HepG2 (cell line): ENCODE results near the gene ZNF235. TPM values are rescaled to one million over a fixed set of nuclear protein-coding genes. Genes with fewer than 3 reads are reported as not detected.

Experiments
- FIP1L1 ChIP-seq: fragments of 200-400 bp; formaldehyde crosslinking; IDR thresholded peaks from 2 replicates; pipeline ENCODE4 v1.6.1; 2018; ENCODE audit warnings: low read depth, mild to moderate bottlenecking, low read length, moderate library complexity, borderline replicate concordance; ENCODE audit not compliant: insufficient read depth
- ISL2 ChIP-seq: sonication (generic); formaldehyde crosslinking; IDR thresholded peaks from 2 replicates; pipeline ENCODE4 v1.5.0; 2020; ENCODE audit warnings: missing genetic modification reagents
- KDM2A ChIP-seq: sonication (generic); formaldehyde crosslinking; IDR thresholded peaks from 2 replicates; pipeline ENCODE4 v1.4.0; 2020; ENCODE audit warnings: low read depth, missing genetic modification reagents, borderline replicate concordance
- KMT2B ChIP-seq: IDR thresholded peaks from 2 replicates; pipeline ENCODE4 v1.6.1; 2016; ENCODE audit warnings: missing genetic modification reagents, missing compliant biosample characterization
- MAFF ChIP-seq: IDR thresholded peaks from 2 replicates; pipeline ENCODE4 v1.6.1; 2011; ENCODE audit warnings: low read depth, low read length, improper control_type of control experiment
- NCOA1 ChIP-seq: sonication (generic); formaldehyde crosslinking; IDR thresholded peaks from 2 replicates; pipeline ENCODE4 v1.9.0; 2021; ENCODE audit warnings: missing genetic modification reagents
- PLRG1 ChIP-seq: fragments of 450-650 bp; conservative IDR thresholded peaks from 2 replicates; pipeline ENCODE4 v1.6.1; 2016
- POLR2AphosphoS2 ChIP-seq: IDR thresholded peaks from 2 replicates; pipeline ENCODE4 v1.6.1; 2011; ENCODE audit warnings: low read depth, low read length, improper control_type of control experiment
- RFXANK ChIP-seq: IDR thresholded peaks from 2 replicates; pipeline ENCODE4 v1.6.1; 2016
- SOX13 ChIP-seq, 3 experiments: fragments of 450-650 bp in 1 of 3; sonication (generic) in 1 of 3; formaldehyde crosslinking in 1 of 3; IDR thresholded peaks in 2 of 3; conservative IDR thresholded peaks in 1 of 3; 2 replicates each; pipeline versions ENCODE4 v1.5.0 to v1.6.1; 2016 to 2020; ENCODE audit warnings: antibody characterized with exemption in 1 of 3, mild to moderate bottlenecking in 1 of 3, missing compliant biosample characterization in 1 of 3, missing genetic modification reagents in 1 of 3, moderate library complexity in 1 of 3
- SPEN ChIP-seq: sonication (generic); formaldehyde crosslinking; IDR thresholded peaks from 2 replicates; pipeline ENCODE4 v1.5.1; 2020; ENCODE audit warnings: low read depth, mild to moderate bottlenecking, missing genetic modification reagents
- SRY ChIP-seq: sonication (generic); formaldehyde crosslinking; IDR thresholded peaks from 2 replicates; pipeline ENCODE4 v1.8.0; 2022; ENCODE audit warnings: mild to moderate bottlenecking, missing genetic modification reagents
- ZFP37 ChIP-seq: sonication (generic); formaldehyde crosslinking; IDR thresholded peaks from 2 replicates; pipeline ENCODE4 v1.4.0; 2020; ENCODE audit warnings: missing genetic modification reagents, borderline replicate concordance
- ZFYVE20 ChIP-seq: sonication (generic); formaldehyde crosslinking; IDR thresholded peaks from 2 replicates; pipeline ENCODE4 v1.8.0; 2023; ENCODE audit warnings: low read depth, mild to moderate bottlenecking, moderate library complexity, missing genetic modification reagents, borderline replicate concordance
- ZNF17 ChIP-seq: sonication (generic); formaldehyde crosslinking; IDR thresholded peaks from 2 replicates; pipeline ENCODE4 v1.5.0; 2020; ENCODE audit warnings: mild to moderate bottlenecking, missing genetic modification reagents
- ZNF263 ChIP-seq: sonication (generic); formaldehyde crosslinking; IDR thresholded peaks from 2 replicates; pipeline ENCODE4 v1.4.0; 2020; ENCODE audit warnings: missing genetic modification reagents
- ZNF652 ChIP-seq: IDR thresholded peaks from 2 replicates; pipeline ENCODE4 v1.6.1; 2016; ENCODE audit warnings: low read depth, borderline replicate concordance
- ZNF766 ChIP-seq: sonication (generic); formaldehyde crosslinking; IDR thresholded peaks from 2 replicates; pipeline ENCODE4 v1.5.0; 2020; ENCODE audit warnings: missing genetic modification reagents, borderline replicate concordance
- ZSCAN9 ChIP-seq: IDR thresholded peaks from 2 replicates; pipeline ENCODE4 v1.6.1; 2016; ENCODE audit warnings: borderline replicate concordance
- polyA plus RNA-seq, 8 experiments: library from polyadenylated mRNA; depleted of rRNA in 3 of 8; stranded (reverse) in 7 of 8; unstranded in 1 of 8; fragments of >200 nt; fragmentation: Illumina TruSeq in 4 of 8; extraction: Trizol in 4 of 8; gene quantifications; 2 replicates each; pipeline versions ENCODE4 v1.2.1 to v1.2.3, GENCODE V29; 2011 to 2016; ENCODE audit warnings: low read depth in 4 of 8, missing spikeins in 1 of 8, mixed read lengths in 1 of 8; ENCODE audit not compliant: insufficient read depth in 1 of 8
- total RNA-seq, 5 experiments: library from RNA; depleted of rRNA; stranded (reverse); fragments of >200 nt; fragmentation: Illumina TruSeq; extraction: Trizol; gene quantifications; 2 replicates each; pipeline ENCODE4 v1.2.3, GENCODE V29; 2016; ENCODE audit warnings: low read depth in 1 of 5
- TF ChIP-seq, protein P1 (sequence below): sonication (generic); formaldehyde crosslinking; IDR thresholded peaks from 2 replicates; pipeline ENCODE4 v1.4.0; 2020; ENCODE audit warnings: missing genetic modification reagents
- TF ChIP-seq, protein P2 (sequence below): sonication (generic); formaldehyde crosslinking; IDR thresholded peaks from 2 replicates; pipeline ENCODE4 v1.4.0; 2020; ENCODE audit warnings: missing genetic modification reagents, borderline replicate concordance
- TF ChIP-seq, protein P3 (sequence below): sonication (generic); formaldehyde crosslinking; IDR thresholded peaks from 2 replicates; pipeline ENCODE4 v1.8.1; 2023; ENCODE audit warnings: mild to moderate bottlenecking, missing genetic modification reagents
- TF ChIP-seq, protein P4 (sequence below): sonication (generic); formaldehyde crosslinking; IDR thresholded peaks from 2 replicates; pipeline ENCODE4 v1.9.0; 2022; ENCODE audit warnings: low read depth, missing genetic modification reagents
- TF ChIP-seq, protein P5 (sequence below): sonication (generic); formaldehyde crosslinking; IDR thresholded peaks from 2 replicates; pipeline ENCODE4 v1.9.0; 2021; ENCODE audit warnings: missing genetic modification reagents, borderline replicate concordance

Gene ZNF235
- total and polyA plus RNA-seq, 2 of the 13 experiments (the other 11 are each of a cell fraction or from before 2014, with no cell fraction given) = 4.8 to 5.5 TPM

DNA sequence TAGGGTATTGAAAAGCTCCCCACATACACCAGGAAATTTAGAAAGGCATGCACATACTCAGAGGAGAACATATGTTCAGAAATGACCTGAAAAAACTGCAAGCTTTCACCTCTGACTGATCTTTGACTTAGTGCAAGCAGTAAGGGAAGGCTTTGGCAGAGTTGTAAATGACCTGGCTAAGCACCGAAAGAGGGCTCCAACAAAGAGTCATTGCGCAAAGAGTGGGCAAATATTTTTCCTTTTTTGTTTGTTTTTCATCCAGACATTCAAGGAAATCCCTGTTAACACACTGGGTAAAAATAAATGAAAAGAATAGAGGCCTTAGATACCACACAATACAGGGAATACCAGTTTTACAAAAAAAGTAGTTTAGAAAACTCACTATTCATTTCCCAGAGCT, 50.3 kb downstream of the ZNF235 start (continued):
- TF ChIP-seq, protein P1, sequence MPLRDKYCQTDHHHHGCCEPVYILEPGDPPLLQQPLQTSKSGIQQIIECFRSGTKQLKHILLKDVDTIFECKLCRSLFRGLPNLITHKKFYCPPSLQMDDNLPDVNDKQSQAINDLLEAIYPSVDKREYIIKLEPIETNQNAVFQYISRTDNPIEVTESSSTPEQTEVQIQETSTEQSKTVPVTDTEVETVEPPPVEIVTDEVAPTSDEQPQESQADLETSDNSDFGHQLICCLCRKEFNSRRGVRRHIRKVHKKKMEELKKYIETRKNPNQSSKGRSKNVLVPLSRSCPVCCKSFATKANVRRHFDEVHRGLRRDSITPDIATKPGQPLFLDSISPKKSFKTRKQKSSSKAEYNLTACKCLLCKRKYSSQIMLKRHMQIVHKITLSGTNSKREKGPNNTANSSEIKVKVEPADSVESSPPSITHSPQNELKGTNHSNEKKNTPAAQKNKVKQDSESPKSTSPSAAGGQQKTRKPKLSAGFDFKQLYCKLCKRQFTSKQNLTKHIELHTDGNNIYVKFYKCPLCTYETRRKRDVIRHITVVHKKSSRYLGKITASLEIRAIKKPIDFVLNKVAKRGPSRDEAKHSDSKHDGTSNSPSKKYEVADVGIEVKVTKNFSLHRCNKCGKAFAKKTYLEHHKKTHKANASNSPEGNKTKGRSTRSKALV (CRISPR knock-in tag) = no peak
- TF ChIP-seq ZFYVE20 (CRISPR knock-in tag) = no peak
- TF ChIP-seq SRY (CRISPR knock-in tag) = no peak
- no peak for TF ChIP-seq SOX13 (IDR thresholded peaks at IDR 0.05)
- TF ChIP-seq SOX13 (CRISPR knock-in tag; conservative IDR thresholded peaks at IDR 0.05 in 1 of 2, IDR thresholded peaks at IDR 0.05 in 1 of 2) = peak in 1 of 2 experiments; percentile 91; a peak in 2 of 4 replicates
- no peak for TF ChIP-seq ZNF766
- no peak for TF ChIP-seq POLR2AphosphoS2
- TF ChIP-seq, protein P2, sequence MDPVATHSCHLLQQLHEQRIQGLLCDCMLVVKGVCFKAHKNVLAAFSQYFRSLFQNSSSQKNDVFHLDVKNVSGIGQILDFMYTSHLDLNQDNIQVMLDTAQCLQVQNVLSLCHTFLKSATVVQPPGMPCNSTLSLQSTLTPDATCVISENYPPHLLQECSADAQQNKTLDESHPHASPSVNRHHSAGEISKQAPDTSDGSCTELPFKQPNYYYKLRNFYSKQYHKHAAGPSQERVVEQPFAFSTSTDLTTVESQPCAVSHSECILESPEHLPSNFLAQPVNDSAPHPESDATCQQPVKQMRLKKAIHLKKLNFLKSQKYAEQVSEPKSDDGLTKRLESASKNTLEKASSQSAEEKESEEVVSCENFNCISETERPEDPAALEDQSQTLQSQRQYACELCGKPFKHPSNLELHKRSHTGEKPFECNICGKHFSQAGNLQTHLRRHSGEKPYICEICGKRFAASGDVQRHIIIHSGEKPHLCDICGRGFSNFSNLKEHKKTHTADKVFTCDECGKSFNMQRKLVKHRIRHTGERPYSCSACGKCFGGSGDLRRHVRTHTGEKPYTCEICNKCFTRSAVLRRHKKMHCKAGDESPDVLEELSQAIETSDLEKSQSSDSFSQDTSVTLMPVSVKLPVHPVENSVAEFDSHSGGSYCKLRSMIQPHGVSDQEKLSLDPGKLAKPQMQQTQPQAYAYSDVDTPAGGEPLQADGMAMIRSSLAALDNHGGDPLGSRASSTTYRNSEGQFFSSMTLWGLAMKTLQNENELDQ (CRISPR knock-in tag) = no peak
- TF ChIP-seq FIP1L1 = no peak
- TF ChIP-seq PLRG1 = no peak
- TF ChIP-seq, protein P3, sequence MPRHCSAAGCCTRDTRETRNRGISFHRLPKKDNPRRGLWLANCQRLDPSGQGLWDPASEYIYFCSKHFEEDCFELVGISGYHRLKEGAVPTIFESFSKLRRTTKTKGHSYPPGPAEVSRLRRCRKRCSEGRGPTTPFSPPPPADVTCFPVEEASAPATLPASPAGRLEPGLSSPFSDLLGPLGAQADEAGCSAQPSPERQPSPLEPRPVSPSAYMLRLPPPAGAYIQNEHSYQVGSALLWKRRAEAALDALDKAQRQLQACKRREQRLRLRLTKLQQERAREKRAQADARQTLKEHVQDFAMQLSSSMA (CRISPR knock-in tag) = no peak
- TF ChIP-seq RFXANK = no peak
- 0 out of 2 replicates have a peak, but pooled peaks have one; percentile 29 for TF ChIP-seq MAFF
- no peak for TF ChIP-seq NCOA1 (CRISPR knock-in tag)
- TF ChIP-seq, protein P4, sequence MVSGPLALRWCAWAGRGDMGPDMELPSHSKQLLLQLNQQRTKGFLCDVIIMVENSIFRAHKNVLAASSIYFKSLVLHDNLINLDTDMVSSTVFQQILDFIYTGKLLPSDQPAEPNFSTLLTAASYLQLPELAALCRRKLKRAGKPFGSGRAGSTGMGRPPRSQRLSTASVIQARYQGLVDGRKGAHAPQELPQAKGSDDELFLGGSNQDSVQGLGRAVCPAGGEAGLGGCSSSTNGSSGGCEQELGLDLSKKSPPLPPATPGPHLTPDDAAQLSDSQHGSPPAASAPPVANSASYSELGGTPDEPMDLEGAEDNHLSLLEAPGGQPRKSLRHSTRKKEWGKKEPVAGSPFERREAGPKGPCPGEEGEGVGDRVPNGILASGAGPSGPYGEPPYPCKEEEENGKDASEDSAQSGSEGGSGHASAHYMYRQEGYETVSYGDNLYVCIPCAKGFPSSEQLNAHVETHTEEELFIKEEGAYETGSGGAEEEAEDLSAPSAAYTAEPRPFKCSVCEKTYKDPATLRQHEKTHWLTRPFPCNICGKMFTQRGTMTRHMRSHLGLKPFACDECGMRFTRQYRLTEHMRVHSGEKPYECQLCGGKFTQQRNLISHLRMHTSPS (CRISPR knock-in tag) = no peak
- TF ChIP-seq ZNF263 (CRISPR knock-in tag) = no peak
- TF ChIP-seq KMT2B (CRISPR knock-in tag) = 0 out of 2 replicates have a peak, but pooled peaks have one; percentile 41
- no peak for TF ChIP-seq ZNF17 (CRISPR knock-in tag)
- no peak for TF ChIP-seq SPEN
- TF ChIP-seq ZNF652 (CRISPR knock-in tag) = no peak
- no peak for TF ChIP-seq KDM2A (CRISPR knock-in tag)
- TF ChIP-seq, protein P5, sequence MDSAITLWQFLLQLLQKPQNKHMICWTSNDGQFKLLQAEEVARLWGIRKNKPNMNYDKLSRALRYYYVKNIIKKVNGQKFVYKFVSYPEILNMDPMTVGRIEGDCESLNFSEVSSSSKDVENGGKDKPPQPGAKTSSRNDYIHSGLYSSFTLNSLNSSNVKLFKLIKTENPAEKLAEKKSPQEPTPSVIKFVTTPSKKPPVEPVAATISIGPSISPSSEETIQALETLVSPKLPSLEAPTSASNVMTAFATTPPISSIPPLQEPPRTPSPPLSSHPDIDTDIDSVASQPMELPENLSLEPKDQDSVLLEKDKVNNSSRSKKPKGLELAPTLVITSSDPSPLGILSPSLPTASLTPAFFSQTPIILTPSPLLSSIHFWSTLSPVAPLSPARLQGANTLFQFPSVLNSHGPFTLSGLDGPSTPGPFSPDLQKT (CRISPR knock-in tag) = no peak
- TF ChIP-seq ISL2 (CRISPR knock-in tag) = peak; percentile 66; the same call in 1 of the 2 replicates
- no peak for TF ChIP-seq ZFP37 (CRISPR knock-in tag)
- peak; percentile 77 for TF ChIP-seq ZSCAN9 (CRISPR knock-in tag)
